ENCODE results near the gene LMX1B. TPM values are rescaled to one million over a fixed set of nuclear protein-coding genes. Genes with fewer than 3 reads are reported as not detected.

LMX1B gene
- polyA plus RNA-seq (2013, experiment 1 of 2): 0.53 TPM
- polyA plus RNA-seq (2013, experiment 2 of 2): 0.45 TPM

- no peaks in the 10 kb centered on the region for H3K79me1 ChIP-seq (ENCODE audit: low read length)
- H3K27ac ChIP-seq (ENCODE audit: low read depth, low read length): no peak within 1 kb of the TSS
- no peak within 1 kb of the TSS for H4K5ac ChIP-seq (ENCODE audit: low read length)
- H3K56ac ChIP-seq (ENCODE audit: low read length): peak within 1 kb of the TSS; percentile 42
- no peaks in the 10 kb centered on the region for H3K36me3 ChIP-seq (ENCODE audit: control insufficient read depth, insufficient read depth, low read length)
- H2BK120ac ChIP-seq (ENCODE audit: low read depth, low read length): no peak within 1 kb of the TSS
- peak within 1 kb of the TSS; percentile 15 for H3K23ac ChIP-seq (ENCODE audit: low read length)
- H2BK5ac ChIP-seq (ENCODE audit: low read length): no peak within 1 kb of the TSS
- H3K4ac ChIP-seq (ENCODE audit: low read depth, low read length): no peak within 1 kb of the TSS
- WGBS (ENCODE audit: extremely low coverage, insufficient coverage, low lambda C conversion rate): no CpG with 5 or more reads among the region's 58 CpGs
- no peak within 1 kb of the TSS for H2BK15ac ChIP-seq (replicated peaks; ENCODE audit: low read depth)
- H4K8ac ChIP-seq (ENCODE audit: low read depth, low read length): no peak within 1 kb of the TSS
- H3K27me3 ChIP-seq (ENCODE audit: insufficient read depth, low read length, poor library complexity): peaks cover 86% of the 10 kb centered on the region
- H3K79me2 ChIP-seq (ENCODE audit: control insufficient read depth, insufficient read depth, low read length): no peaks in the 10 kb centered on the region
- no peak within 1 kb of the TSS for H3K9ac ChIP-seq (ENCODE audit: low read length)
- H2AK5ac ChIP-seq (ENCODE audit: low read length): no peak within 1 kb of the TSS
- H3K4me3 ChIP-seq (ENCODE audit: low read length): no peak within 1 kb of the TSS
- H3K4me2 ChIP-seq (ENCODE audit: low read length): peak within 1 kb of the TSS; percentile 20
- H3K4me1 ChIP-seq (ENCODE audit: control insufficient read depth, low read depth, low read length): peaks cover 6% of the 10 kb centered on the region
- peak; percentile 79 for DNase-seq
- H3K18ac ChIP-seq (ENCODE audit: low read length): peak within 1 kb of the TSS; percentile 15
Measured at GRCh38 chr9:126613651-126614050, at the start of gene LMX1B. LMX1B (plus strand) TSS chr9:126613928; CDS start chr9:126614450, 522 bp downstream.

DNA sequence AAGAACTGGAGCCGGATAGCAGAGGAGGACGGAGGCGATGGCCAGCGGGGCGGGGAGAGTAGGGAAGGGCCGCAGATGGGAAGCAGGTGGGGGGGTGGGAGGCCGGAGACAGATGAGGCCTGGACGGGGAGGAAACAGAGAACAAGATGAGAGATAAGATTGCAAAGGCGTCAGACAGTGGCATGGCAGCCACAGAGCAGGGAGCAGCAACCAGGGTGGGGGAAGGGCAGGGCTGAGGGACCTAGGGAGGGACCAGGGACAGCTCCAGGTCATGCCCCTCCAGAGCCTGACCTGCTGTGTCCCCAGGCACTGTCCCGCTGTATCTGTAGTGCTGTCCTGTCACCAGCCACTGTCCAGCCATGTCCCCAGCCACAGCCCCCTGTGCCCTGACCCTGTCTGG is 49.6 kb upstream of the LMX1B start:
- Histone ChIP-seq H3K79me1 (ENCODE audit: low read length) (no peaks in the 10 kb centered on the region), H3K23ac (ENCODE audit: low read length) (no peak overlapping the region), H2BK15ac (replicated peaks; ENCODE audit: low read depth) (no peak overlapping the region), H3K4me3 (ENCODE audit: low read length) (no peak overlapping the region), H2BK5ac (ENCODE audit: low read length) (peak overlapping the region; percentile 99), H3K4me2 (ENCODE audit: low read length) (peak overlapping the region; percentile 4), H2AK5ac (ENCODE audit: low read length) (peak overlapping the region; percentile 98), H3K56ac (ENCODE audit: low read length) (peak overlapping the region; percentile 88), H3K36me3 (ENCODE audit: control insufficient read depth, insufficient read depth, low read length) (no peaks in the 10 kb centered on the region), H2BK120ac (ENCODE audit: low read depth, low read length) (no peak overlapping the region), H3K79me2 (ENCODE audit: control insufficient read depth, insufficient read depth, low read length) (no peaks in the 10 kb centered on the region), H3K4me1 (ENCODE audit: control insufficient read depth, low read depth, low read length) (peaks cover 12% of the 10 kb centered on the region), H4K8ac (ENCODE audit: low read depth, low read length) (no peak overlapping the region), H3K9ac (ENCODE audit: low read length) (peak overlapping the region; percentile 34), H4K5ac (ENCODE audit: low read length) (no peak overlapping the region), H3K27me3 (ENCODE audit: insufficient read depth, low read length, poor library complexity) (no peaks in the 10 kb centered on the region), H3K4ac (ENCODE audit: low read depth, low read length) (no peak overlapping the region), H3K18ac (ENCODE audit: low read length) (no peak overlapping the region), H3K27ac (ENCODE audit: low read depth, low read length) (no peak overlapping the region)
- WGBS (ENCODE audit: extremely low coverage, insufficient coverage, low lambda C conversion rate): no CpG with 5 or more reads among the region's 10 CpGs
- peak; percentile 95 for DNase-seq

GRCh38 chr9:126564716-126565115 is 49.0 kb upstream of the LMX1B start:
- H3K18ac ChIP-seq (ENCODE audit: low read length): peak overlapping the region; percentile 7
- H3K56ac ChIP-seq (ENCODE audit: low read length): peak overlapping the region; percentile 88
- peak overlapping the region; percentile 26 for H3K23ac ChIP-seq (ENCODE audit: low read length)
- peak overlapping the region; percentile 99 for H2BK5ac ChIP-seq (ENCODE audit: low read length)
- no peaks in the 10 kb centered on the region for H3K27me3 ChIP-seq (ENCODE audit: insufficient read depth, low read length, poor library complexity)
- no CpG with 5 or more reads among the region's 5 CpGs for WGBS (ENCODE audit: extremely low coverage, insufficient coverage, low lambda C conversion rate)
- peaks cover 12% of the 10 kb centered on the region for H3K4me1 ChIP-seq (ENCODE audit: control insufficient read depth, low read depth, low read length)
- H3K79me2 ChIP-seq (ENCODE audit: control insufficient read depth, insufficient read depth, low read length): no peaks in the 10 kb centered on the region
- H3K36me3 ChIP-seq (ENCODE audit: control insufficient read depth, insufficient read depth, low read length): no peaks in the 10 kb centered on the region
- no peak overlapping the region for H3K4me3 ChIP-seq (ENCODE audit: low read length)
- no peak overlapping the region for H4K5ac ChIP-seq (ENCODE audit: low read length)
- peak overlapping the region; percentile 98 for H2AK5ac ChIP-seq (ENCODE audit: low read length)
- DNase-seq: peak; percentile 57
- peak overlapping the region; percentile 34 for H3K9ac ChIP-seq (ENCODE audit: low read length)
- no peaks in the 10 kb centered on the region for H3K79me1 ChIP-seq (ENCODE audit: low read length)
- H3K4me2 ChIP-seq (ENCODE audit: low read length): no peak overlapping the region
- H2BK120ac ChIP-seq (ENCODE audit: low read depth, low read length): no peak overlapping the region
- no peak overlapping the region for H2BK15ac ChIP-seq (replicated peaks; ENCODE audit: low read depth)
- no peak overlapping the region for H3K4ac ChIP-seq (ENCODE audit: low read depth, low read length)
- no peak overlapping the region for H4K8ac ChIP-seq (ENCODE audit: low read depth, low read length)
- H3K27ac ChIP-seq (ENCODE audit: low read depth, low read length): peak overlapping the region; percentile 32

GRCh38 chr9:126565336-126566128 is 48.2 kb upstream of the LMX1B start:
- no peak overlapping the region for H4K5ac ChIP-seq (ENCODE audit: low read length)
- no peak overlapping the region for H2BK120ac ChIP-seq (ENCODE audit: low read depth, low read length)
- H3K79me1 ChIP-seq (ENCODE audit: low read length): no peaks in the 10 kb centered on the region
- no peaks in the 10 kb centered on the region for H3K27me3 ChIP-seq (ENCODE audit: insufficient read depth, low read length, poor library complexity)
- H3K4me3 ChIP-seq (ENCODE audit: low read length): no peak overlapping the region
- H3K9ac ChIP-seq (ENCODE audit: low read length): no peak overlapping the region
- H2BK5ac ChIP-seq (ENCODE audit: low read length): no peak overlapping the region
- H3K56ac ChIP-seq (ENCODE audit: low read length): no peak overlapping the region
- no peak overlapping the region for H3K23ac ChIP-seq (ENCODE audit: low read length)
- no peak overlapping the region for H3K4me2 ChIP-seq (ENCODE audit: low read length)
- no peak overlapping the region for H3K18ac ChIP-seq (ENCODE audit: low read length)
- no CpG with 5 or more reads among the region's 11 CpGs for WGBS (ENCODE audit: extremely low coverage, insufficient coverage, low lambda C conversion rate)
- H2BK15ac ChIP-seq (replicated peaks; ENCODE audit: low read depth): no peak overlapping the region
- no peak overlapping the region for H2AK5ac ChIP-seq (ENCODE audit: low read length)
- DNase-seq: no peak
- peaks cover 12% of the 10 kb centered on the region for H3K4me1 ChIP-seq (ENCODE audit: control insufficient read depth, low read depth, low read length)
- H3K27ac ChIP-seq (ENCODE audit: low read depth, low read length): no peak overlapping the region
- no peak overlapping the region for H4K8ac ChIP-seq (ENCODE audit: low read depth, low read length)
- H3K79me2 ChIP-seq (ENCODE audit: control insufficient read depth, insufficient read depth, low read length): no peaks in the 10 kb centered on the region
- H3K36me3 ChIP-seq (ENCODE audit: control insufficient read depth, insufficient read depth, low read length): no peaks in the 10 kb centered on the region
- H3K4ac ChIP-seq (ENCODE audit: low read depth, low read length): no peak overlapping the region

- Histone ChIP-seq H3K27ac (ENCODE audit: low read depth, low read length) (no peak overlapping the region), H3K9ac (ENCODE audit: low read length) (no peak overlapping the region), H2BK15ac (replicated peaks; ENCODE audit: low read depth) (no peak overlapping the region), H4K8ac (ENCODE audit: low read depth, low read length) (no peak overlapping the region), H3K79me2 (ENCODE audit: control insufficient read depth, insufficient read depth, low read length) (no peaks in the 10 kb centered on the region), H3K4me2 (ENCODE audit: low read length) (no peak overlapping the region), H3K4me1 (ENCODE audit: control insufficient read depth, low read depth, low read length) (peaks cover 5% of the 10 kb centered on the region), H3K18ac (ENCODE audit: low read length) (no peak overlapping the region), H2BK120ac (ENCODE audit: low read depth, low read length) (no peak overlapping the region), H3K4me3 (ENCODE audit: low read length) (no peak overlapping the region), H4K5ac (ENCODE audit: low read length) (no peak overlapping the region), H2AK5ac (ENCODE audit: low read length) (no peak overlapping the region), H3K27me3 (ENCODE audit: insufficient read depth, low read length, poor library complexity) (no peaks in the 10 kb centered on the region), H3K79me1 (ENCODE audit: low read length) (no peaks in the 10 kb centered on the region), H2BK5ac (ENCODE audit: low read length) (no peak overlapping the region), H3K23ac (ENCODE audit: low read length) (no peak overlapping the region), H3K56ac (ENCODE audit: low read length) (no peak overlapping the region), H3K4ac (ENCODE audit: low read depth, low read length) (no peak overlapping the region), H3K36me3 (ENCODE audit: control insufficient read depth, insufficient read depth, low read length) (no peaks in the 10 kb centered on the region)
- DNase-seq: no peak
- WGBS (ENCODE audit: extremely low coverage, insufficient coverage, low lambda C conversion rate): no CpG with 5 or more reads among the region's 1 CpG
Measured at GRCh38 chr9:126569036-126569435, 44.7 kb upstream of the LMX1B start.
